NCI-H226 (cell line): Measurements from ENCODE around the gene TRAF1.

ENCODE experiments used
- DNase-seq: peaks from one replicate; pipeline ENCODE4 v3.0.0-alpha.2; 2015

Gene TRAF1

GRCh38 chr9:120865809-120866208 is 60.8 kb downstream of the TRAF1 start:
- no peak for DNase-seq

- no peak for DNase-seq
Measured at GRCh38 chr9:120865176-120865575, 61.4 kb downstream of the TRAF1 start.

- no peak for DNase-seq
Measured at GRCh38 chr9:120864719-120865118, 61.9 kb downstream of the TRAF1 start.

GRCh38 chr9:120863833-120864232 is 62.8 kb downstream of the TRAF1 start:
- no peak for DNase-seq

GRCh38 chr9:120862452-120862851 is 64.1 kb downstream of the TRAF1 start:
- no peak for DNase-seq

- no peak for DNase-seq
Measured at GRCh38 chr9:120861935-120862334, 64.7 kb downstream of the TRAF1 start.

GRCh38 chr9:120860083-120860482 is 66.5 kb downstream of the TRAF1 start:
- DNase-seq, result no peak

- no peak for DNase-seq
Measured at GRCh38 chr9:120859361-120859760, 67.2 kb downstream of the TRAF1 start.

GRCh38 chr9:120857902-120858301 is 68.7 kb downstream of the TRAF1 start:
- no peak for DNase-seq

GRCh38 chr9:120857481-120857880 is 69.1 kb downstream of the TRAF1 start:
- no peak for DNase-seq

GRCh38 chr9:120856700-120857099 is 69.9 kb downstream of the TRAF1 start:
- no peak for DNase-seq

GRCh38 chr9:120855827-120856670 is 70.5 kb downstream of the TRAF1 start:
- DNase-seq, result no peak

GRCh38 chr9:120854596-120855327 is 71.8 kb downstream of the TRAF1 start:
- no peak for DNase-seq

GRCh38 chr9:120853198-120853597 is 73.4 kb downstream of the TRAF1 start:
- no peak for DNase-seq
